ENCODE results near the gene CYP8B1.

CYP8B1 gene

GRCh38 chr3:42826141-42826540 is 49.5 kb downstream of the CYP8B1 start:
- H2BK120ac ChIP-seq (ENCODE audit: low read depth, low read length) = no peak overlapping the region
- no peak overlapping the region for H2BK15ac ChIP-seq (replicated peaks; ENCODE audit: low read depth)
- no peak overlapping the region for H3K4ac ChIP-seq (ENCODE audit: low read depth, low read length)
- H2AK5ac ChIP-seq (ENCODE audit: low read length) = no peak overlapping the region
- no peak overlapping the region for H3K56ac ChIP-seq (ENCODE audit: low read length)
- no peak for DNase-seq
- no peak overlapping the region for H3K4me3 ChIP-seq (ENCODE audit: low read length)
- no peaks in the 10 kb centered on the region for H3K4me1 ChIP-seq (ENCODE audit: control insufficient read depth, low read depth, low read length)
- no peaks in the 10 kb centered on the region for H3K27me3 ChIP-seq (ENCODE audit: insufficient read depth, low read length, poor library complexity)
- H3K9ac ChIP-seq (ENCODE audit: low read length) = no peak overlapping the region
- no peak overlapping the region for H3K4me2 ChIP-seq (ENCODE audit: low read length)
- no peaks in the 10 kb centered on the region for H3K36me3 ChIP-seq (ENCODE audit: control insufficient read depth, insufficient read depth, low read length)
- H3K79me2 ChIP-seq (ENCODE audit: control insufficient read depth, insufficient read depth, low read length) = no peaks in the 10 kb centered on the region
- H3K23ac ChIP-seq (ENCODE audit: low read length) = no peak overlapping the region
- no peak overlapping the region for H4K5ac ChIP-seq (ENCODE audit: low read length)
- H4K8ac ChIP-seq (ENCODE audit: low read depth, low read length) = no peak overlapping the region
- no peak overlapping the region for H3K27ac ChIP-seq (ENCODE audit: low read depth, low read length)
- H3K18ac ChIP-seq (ENCODE audit: low read length) = no peak overlapping the region
- H3K79me1 ChIP-seq (ENCODE audit: low read length) = no peaks in the 10 kb centered on the region
- H2BK5ac ChIP-seq (ENCODE audit: low read length) = no peak overlapping the region

- Histone ChIP-seq H2BK5ac (ENCODE audit: low read length) (no peak overlapping the region), H3K9ac (ENCODE audit: low read length) (no peak overlapping the region), H3K18ac (ENCODE audit: low read length) (no peak overlapping the region), H3K4me3 (ENCODE audit: low read length) (no peak overlapping the region), H3K4me1 (ENCODE audit: control insufficient read depth, low read depth, low read length) (no peaks in the 10 kb centered on the region), H2BK15ac (replicated peaks; ENCODE audit: low read depth) (no peak overlapping the region), H4K5ac (ENCODE audit: low read length) (no peak overlapping the region), H4K8ac (ENCODE audit: low read depth, low read length) (no peak overlapping the region), H3K27ac (ENCODE audit: low read depth, low read length) (no peak overlapping the region), H2BK120ac (ENCODE audit: low read depth, low read length) (no peak overlapping the region), H3K4ac (ENCODE audit: low read depth, low read length) (no peak overlapping the region), H3K4me2 (ENCODE audit: low read length) (no peak overlapping the region), H2AK5ac (ENCODE audit: low read length) (no peak overlapping the region), H3K27me3 (ENCODE audit: insufficient read depth, low read length, poor library complexity) (no peaks in the 10 kb centered on the region), H3K79me2 (ENCODE audit: control insufficient read depth, insufficient read depth, low read length) (no peaks in the 10 kb centered on the region), H3K23ac (ENCODE audit: low read length) (no peak overlapping the region), H3K56ac (ENCODE audit: low read length) (no peak overlapping the region), H3K36me3 (ENCODE audit: control insufficient read depth, insufficient read depth, low read length) (no peaks in the 10 kb centered on the region), H3K79me1 (ENCODE audit: low read length) (no peaks in the 10 kb centered on the region)
- no peak for DNase-seq
- no CpG with 5 or more reads among the region's 2 CpGs for WGBS (ENCODE audit: extremely low coverage, insufficient coverage, low lambda C conversion rate)
Observed at GRCh38 chr3:42823351-42823750, 52.3 kb downstream of the CYP8B1 start.

GRCh38 chr3:42822828-42823227 is 52.9 kb downstream of the CYP8B1 start:
- Histone ChIP-seq H2BK15ac (replicated peaks; ENCODE audit: low read depth) (no peak overlapping the region), H3K27me3 (ENCODE audit: insufficient read depth, low read length, poor library complexity) (no peaks in the 10 kb centered on the region), H3K79me1 (ENCODE audit: low read length) (no peaks in the 10 kb centered on the region), H3K4me1 (ENCODE audit: control insufficient read depth, low read depth, low read length) (no peaks in the 10 kb centered on the region), H3K9ac (ENCODE audit: low read length) (no peak overlapping the region), H4K5ac (ENCODE audit: low read length) (no peak overlapping the region), H3K36me3 (ENCODE audit: control insufficient read depth, insufficient read depth, low read length) (no peaks in the 10 kb centered on the region), H3K79me2 (ENCODE audit: control insufficient read depth, insufficient read depth, low read length) (no peaks in the 10 kb centered on the region), H3K23ac (ENCODE audit: low read length) (no peak overlapping the region), H3K4me3 (ENCODE audit: low read length) (no peak overlapping the region), H2BK120ac (ENCODE audit: low read depth, low read length) (no peak overlapping the region), H3K4me2 (ENCODE audit: low read length) (no peak overlapping the region), H3K18ac (ENCODE audit: low read length) (no peak overlapping the region), H3K27ac (ENCODE audit: low read depth, low read length) (no peak overlapping the region), H2AK5ac (ENCODE audit: low read length) (no peak overlapping the region), H2BK5ac (ENCODE audit: low read length) (no peak overlapping the region), H3K56ac (ENCODE audit: low read length) (no peak overlapping the region), H4K8ac (ENCODE audit: low read depth, low read length) (no peak overlapping the region), H3K4ac (ENCODE audit: low read depth, low read length) (no peak overlapping the region)
- no CpG with 5 or more reads among the region's 3 CpGs for WGBS (ENCODE audit: extremely low coverage, insufficient coverage, low lambda C conversion rate)
- DNase-seq = no peak
